Liver (tissue), 9 donors: ENCODE results near the gene MROH8. TPM values are rescaled to one million over a fixed set of nuclear protein-coding genes. Genes with fewer than 3 reads are reported as not detected.

Experiments
- DNase-seq: peaks from one replicate; pipeline ENCODE4 v3.0.0-alpha.2; 2017; ENCODE audit warnings: low spot score
- H3K27ac ChIP-seq, 2 donors: one replicate each; pipeline ENCODE4 v1.7.0; 2013; ENCODE audit warnings: inconsistent platforms in 2 of 2, low read length in 2 of 2, control low read depth in 1 of 2, low read depth in 1 of 2, mild to moderate bottlenecking in 1 of 2
- H3K27me3 ChIP-seq, 4 donors: one replicate each; pipeline versions ENCODE4 v1.6.1 to v1.7.0; 2013; ENCODE audit warnings: low read length in 3 of 4, inconsistent platforms in 1 of 4, mild to moderate bottlenecking in 1 of 4, moderate library complexity in 1 of 4; ENCODE audit not compliant: control insufficient read depth in 4 of 4, insufficient read depth in 4 of 4
- H3K36me3 ChIP-seq, 4 donors: one replicate each; pipeline versions ENCODE4 v1.6.1 to v1.7.0; 2013; ENCODE audit warnings: low read length in 3 of 4, mild to moderate bottlenecking in 3 of 4, low read depth in 1 of 4, moderate library complexity in 1 of 4; ENCODE audit not compliant: control insufficient read depth in 4 of 4, insufficient read depth in 3 of 4
- H3K4me1 ChIP-seq, 4 donors: one replicate each; pipeline versions ENCODE4 v1.6.1 to v1.7.0; 2013; ENCODE audit warnings: low read length in 3 of 4, mild to moderate bottlenecking in 3 of 4, moderate library complexity in 1 of 4; ENCODE audit not compliant: control insufficient read depth in 4 of 4, insufficient read depth in 4 of 4
- H3K4me3 ChIP-seq, 3 donors: one replicate each; pipeline versions ENCODE4 v1.6.1 to v1.7.0; 2013; ENCODE audit warnings: low read length in 3 of 3, control low read depth in 1 of 3, low read depth in 1 of 3, mild to moderate bottlenecking in 1 of 3
- H3K9ac ChIP-seq, 2 donors: one replicate each; pipeline ENCODE4 v1.7.0; 2013; ENCODE audit warnings: low read length in 2 of 2, mild to moderate bottlenecking in 2 of 2, moderate library complexity in 2 of 2, control low read depth in 1 of 2, low read depth in 1 of 2
- H3K9me3 ChIP-seq, 4 donors: one replicate each; pipeline versions ENCODE4 v1.6.1 to v1.7.0; 2013; ENCODE audit warnings: low read length in 3 of 4; ENCODE audit not compliant: control insufficient read depth in 4 of 4
- ATF3 ChIP-seq: IDR thresholded peaks from 2 replicates; pipeline ENCODE4 v1.6.1; 2016; ENCODE audit warnings: antibody characterized with exemption
- CTCF ChIP-seq: fragments of 150-350 bp; IDR thresholded peaks from 2 replicates; pipeline ENCODE4 v1.5.1; 2017; ENCODE audit warnings: improper control_type of control experiment, low read depth, low read length; ENCODE audit not compliant: missing input control
- FOXA2 ChIP-seq: IDR thresholded peaks from 2 replicates; pipeline ENCODE4 v1.6.1; 2016; ENCODE audit warnings: antibody characterized with exemption
- GABPA ChIP-seq, 2 donors: IDR thresholded peaks in 1 of 2; conservative IDR thresholded peaks in 1 of 2; 2 replicates each; pipeline ENCODE4 v1.6.1; 2016; ENCODE audit warnings: antibody characterized with exemption in 2 of 2, mild to moderate bottlenecking in 1 of 2, moderate library complexity in 1 of 2
- HNF4A ChIP-seq, 2 donors: conservative IDR thresholded peaks; 2 replicates each; pipeline ENCODE4 v1.6.1; 2016; ENCODE audit warnings: antibody characterized with exemption in 2 of 2, mild to moderate bottlenecking in 2 of 2
- HNF4G ChIP-seq: IDR thresholded peaks from 2 replicates; pipeline ENCODE4 v1.6.1; 2016; ENCODE audit warnings: antibody characterized with exemption
- REST ChIP-seq: IDR thresholded peaks from 2 replicates; pipeline ENCODE4 v1.6.1; 2016; ENCODE audit warnings: antibody characterized with exemption, mild to moderate bottlenecking
- RXRA ChIP-seq, 2 donors: IDR thresholded peaks; 2 replicates each; pipeline ENCODE4 v1.6.1; 2017 to 2018; ENCODE audit warnings: antibody characterized with exemption in 2 of 2, mild to moderate bottlenecking in 1 of 2
- TAF1 ChIP-seq: conservative IDR thresholded peaks from 2 replicates; pipeline ENCODE4 v1.6.1; 2016; ENCODE audit warnings: antibody characterized with exemption, mild to moderate bottlenecking
- YY1 ChIP-seq: IDR thresholded peaks from 2 replicates; pipeline ENCODE4 v1.6.1; 2016; ENCODE audit warnings: antibody characterized with exemption, mild to moderate bottlenecking
- ZBTB33 ChIP-seq: IDR thresholded peaks from 2 replicates; pipeline ENCODE4 v1.6.1; 2016; ENCODE audit warnings: antibody characterized with exemption
- WGBS: extraction: QIAGEN DNeasy Blood & Tissue Kit; methylation state at CpG from one replicate; pipeline ENCODE4 v1.1.7; 2013; 5-methylcytosine and 5-hydroxymethylcytosine counted together
- polyA plus RNA-seq, 2 donors: library from polyadenylated mRNA; stranded (reverse) in 1 of 2; unstranded in 1 of 2; fragments of 200-250 nt in 1 of 2; fragments of >200 nt in 1 of 2; fragmentation: Nextera tagmentation in 1 of 2; extraction: Ambion mirVana in 1 of 2; gene quantifications; one replicate each; pipeline versions ENCODE4 v1.2.1 to v1.2.3, GENCODE V29; 2013 to 2015
- total RNA-seq, 2 donors: library from RNA; depleted of rRNA; stranded (reverse); fragments of >200 nt; gene quantifications; one replicate each; pipeline ENCODE4 v1.2.3, GENCODE V29; 2014
- donor health status: healthy.
- donor health status: healthy.
- donor health status: healthy.
- donor health status: healthy.
- donor health status: healthy.

MROH8 gene
- total and polyA plus RNA-seq, 4 donors: 1.3 to 5.1 (median 2.0) TPM

GRCh38 chr20:37188787-37189186 lies 9.4 kb upstream of the MROH8 start:
- H3K9ac ChIP-seq: no peak overlapping the region
- no peaks in the 10 kb centered on the region for H3K9me3 ChIP-seq
- H3K27me3 ChIP-seq: no peaks in the 10 kb centered on the region
- peaks cover 2 to 12% (median 6%) of the 10 kb centered on the region in 4 donors for H3K4me1 ChIP-seq
- no peak for DNase-seq
- WGBS: 94% methylated on average over 7 of the region's 7 CpGs
- H3K27ac ChIP-seq: no peak overlapping the region
- peaks cover 11 to 32% (median 17%) of the 10 kb centered on the region in 4 donors for H3K36me3 ChIP-seq
- TF ChIP-seq GABPA (IDR thresholded peaks at IDR 0.05 in 1 of 2, conservative IDR thresholded peaks at IDR 0.05 in 1 of 2) (no peak), REST (no peak), YY1 (no peak), ZBTB33 (no peak), HNF4G (no peak)
- no peak overlapping the region for H3K4me3 ChIP-seq

- 86% methylated on average over 5 of the region's 5 CpGs for WGBS
- peaks cover under 1 to 7% (median 5%) of the 10 kb centered on the region in 4 donors for H3K4me1 ChIP-seq
- no peak for DNase-seq
These were observed 6.3 kb upstream of the MROH8 start for GRCh38 chr20:37185686-37186085.

More at GRCh38 chr20:37185686-37186085, 6.3 kb upstream of the MROH8 start:
- H3K9me3 ChIP-seq: no peaks in the 10 kb centered on the region
- no peaks in the 10 kb centered on the region for H3K27me3 ChIP-seq
- H3K4me3 ChIP-seq: no peak overlapping the region
- H3K27ac ChIP-seq: no peak overlapping the region
- peaks cover 11 to 33% (median 17%) of the 10 kb centered on the region in 4 donors for H3K36me3 ChIP-seq
- H3K9ac ChIP-seq: no peak overlapping the region
- TF ChIP-seq RXRA (IDR thresholded peaks at IDR 0.05) (no peak), CTCF (no peak), ATF3 (no peak), GABPA (IDR thresholded peaks at IDR 0.05 in 1 of 2, conservative IDR thresholded peaks at IDR 0.05 in 1 of 2) (no peak), FOXA2 (no peak), YY1 (no peak), TAF1 (no peak), REST (no peak), HNF4A (conservative IDR thresholded peaks at IDR 0.05) (no peak), HNF4G (no peak), ZBTB33 (no peak)
